ENCODE results near the gene CALML3.

CALML3 gene

DNA sequence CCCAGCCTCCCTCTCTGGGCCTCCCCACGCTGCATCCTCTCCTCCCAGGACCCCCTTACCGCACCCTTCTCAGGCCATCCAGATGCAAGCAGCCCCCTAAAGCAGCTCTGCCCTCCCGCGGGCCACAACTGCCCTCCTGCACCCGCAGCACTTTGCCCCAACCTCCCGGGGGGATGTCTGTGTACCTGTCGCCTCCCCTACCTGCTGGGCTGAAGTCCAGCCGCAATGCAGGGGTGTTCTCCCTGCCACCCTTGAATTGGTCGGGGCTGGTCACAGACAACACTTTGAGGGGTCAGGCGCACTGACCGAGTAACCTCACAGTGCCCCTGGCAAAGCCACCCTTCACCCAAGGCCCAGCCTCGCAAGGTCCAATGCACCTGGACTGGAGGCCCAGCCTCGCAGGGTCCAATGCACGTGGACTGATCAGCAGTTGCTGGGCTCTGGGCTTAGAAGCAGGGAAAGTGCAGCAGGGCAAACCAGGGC is 17.1 kb upstream of the CALML3 start:
- no peak for DNase-seq (ENCODE audit: extremely low read depth, low read depth)

DNA sequence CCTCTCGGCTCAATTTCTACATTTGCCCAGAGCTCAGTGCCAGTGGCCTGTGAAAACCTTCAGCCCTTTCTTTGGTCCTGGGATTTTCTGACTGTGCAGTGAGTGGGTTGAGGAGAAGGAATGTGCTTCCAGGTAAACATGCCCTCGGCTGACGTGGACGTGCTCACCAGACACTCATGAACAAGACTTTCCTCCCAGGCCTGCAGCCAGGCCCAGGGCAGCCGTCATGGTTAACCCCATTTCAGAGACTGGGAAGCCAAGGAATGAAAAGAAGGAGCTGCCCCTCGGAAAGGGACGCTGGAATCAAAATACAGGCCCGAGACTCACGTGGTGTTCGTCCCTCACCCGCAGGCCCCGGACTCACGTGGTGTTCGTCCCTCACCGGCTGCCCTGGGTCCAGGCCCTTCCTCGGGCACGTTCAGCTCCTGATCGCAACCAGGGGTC is 16.6 kb upstream of the CALML3 start:
- no peak for DNase-seq (ENCODE audit: extremely low read depth, low read depth)
- TF ChIP-seq, protein P1, sequence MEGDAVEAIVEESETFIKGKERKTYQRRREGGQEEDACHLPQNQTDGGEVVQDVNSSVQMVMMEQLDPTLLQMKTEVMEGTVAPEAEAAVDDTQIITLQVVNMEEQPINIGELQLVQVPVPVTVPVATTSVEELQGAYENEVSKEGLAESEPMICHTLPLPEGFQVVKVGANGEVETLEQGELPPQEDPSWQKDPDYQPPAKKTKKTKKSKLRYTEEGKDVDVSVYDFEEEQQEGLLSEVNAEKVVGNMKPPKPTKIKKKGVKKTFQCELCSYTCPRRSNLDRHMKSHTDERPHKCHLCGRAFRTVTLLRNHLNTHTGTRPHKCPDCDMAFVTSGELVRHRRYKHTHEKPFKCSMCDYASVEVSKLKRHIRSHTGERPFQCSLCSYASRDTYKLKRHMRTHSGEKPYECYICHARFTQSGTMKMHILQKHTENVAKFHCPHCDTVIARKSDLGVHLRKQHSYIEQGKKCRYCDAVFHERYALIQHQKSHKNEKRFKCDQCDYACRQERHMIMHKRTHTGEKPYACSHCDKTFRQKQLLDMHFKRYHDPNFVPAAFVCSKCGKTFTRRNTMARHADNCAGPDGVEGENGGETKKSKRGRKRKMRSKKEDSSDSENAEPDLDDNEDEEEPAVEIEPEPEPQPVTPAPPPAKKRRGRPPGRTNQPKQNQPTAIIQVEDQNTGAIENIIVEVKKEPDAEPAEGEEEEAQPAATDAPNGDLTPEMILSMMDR (IDR thresholded peaks at IDR 0.05; ENCODE audit: low read depth, low read length, missing control alignments) = no peak

More for the DNA sequence above, 17.1 kb upstream of the CALML3 start:
- no peak overlapping the region for H3K4me3 ChIP-seq (replicated peaks; ENCODE audit: low read depth, low read length)
- TF ChIP-seq, protein P1 (IDR thresholded peaks at IDR 0.05; ENCODE audit: low read depth, low read length, missing control alignments) = no peak

DNA sequence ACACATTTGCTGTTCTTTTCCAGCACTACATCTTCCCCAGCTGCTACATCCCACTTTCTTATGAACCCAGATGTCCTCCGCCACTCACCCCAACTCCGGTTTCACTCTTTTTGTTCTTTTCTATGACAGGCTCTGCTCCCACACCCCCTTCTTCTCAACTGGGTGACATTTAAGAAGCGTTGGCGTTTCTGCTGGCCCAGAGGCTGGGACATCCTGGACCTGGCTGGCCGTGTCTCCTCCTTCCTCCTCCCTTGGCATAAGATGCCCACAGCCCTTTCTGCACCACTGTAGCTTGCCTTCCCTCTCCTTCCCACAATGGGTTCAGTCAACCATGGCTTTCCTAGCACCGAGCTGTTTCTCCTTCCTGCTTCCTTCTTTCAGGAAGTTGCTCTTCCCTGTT is 16.0 kb upstream of the CALML3 start:
- H3K4me3 ChIP-seq (replicated peaks; ENCODE audit: low read depth, low read length) = no peak overlapping the region
- TF ChIP-seq, protein P1 (IDR thresholded peaks at IDR 0.05; ENCODE audit: low read depth, low read length, missing control alignments) = no peak
- DNase-seq (ENCODE audit: extremely low read depth, low read depth) = no peak

More for the DNA sequence above, 16.6 kb upstream of the CALML3 start:
- no peak overlapping the region for H3K4me3 ChIP-seq (replicated peaks; ENCODE audit: low read depth, low read length)

DNA sequence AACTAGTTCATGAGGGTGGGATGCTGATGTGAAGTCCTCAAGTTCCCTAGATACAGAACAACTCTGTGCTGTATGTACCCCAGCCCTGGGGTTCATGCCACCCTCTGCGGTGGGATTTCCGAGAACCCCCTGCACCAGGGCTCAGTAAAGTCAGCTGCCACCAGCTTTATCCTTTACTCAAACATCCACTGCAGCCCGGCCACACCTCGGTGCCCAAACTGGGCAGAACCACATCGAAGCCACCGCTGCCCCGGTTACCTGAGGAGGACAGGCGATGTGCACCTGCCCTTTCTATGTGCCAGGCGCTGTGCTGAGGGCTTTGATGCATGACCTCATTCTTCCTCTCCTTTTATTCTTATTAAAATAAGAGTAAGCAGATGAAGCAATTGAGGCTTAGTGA is 15.5 kb upstream of the CALML3 start:
- no peak overlapping the region for H3K4me3 ChIP-seq (replicated peaks; ENCODE audit: low read depth, low read length)
- DNase-seq (ENCODE audit: extremely low read depth, low read depth) = no peak
- TF ChIP-seq, protein P1 (IDR thresholded peaks at IDR 0.05; ENCODE audit: low read depth, low read length, missing control alignments) = no peak

DNA sequence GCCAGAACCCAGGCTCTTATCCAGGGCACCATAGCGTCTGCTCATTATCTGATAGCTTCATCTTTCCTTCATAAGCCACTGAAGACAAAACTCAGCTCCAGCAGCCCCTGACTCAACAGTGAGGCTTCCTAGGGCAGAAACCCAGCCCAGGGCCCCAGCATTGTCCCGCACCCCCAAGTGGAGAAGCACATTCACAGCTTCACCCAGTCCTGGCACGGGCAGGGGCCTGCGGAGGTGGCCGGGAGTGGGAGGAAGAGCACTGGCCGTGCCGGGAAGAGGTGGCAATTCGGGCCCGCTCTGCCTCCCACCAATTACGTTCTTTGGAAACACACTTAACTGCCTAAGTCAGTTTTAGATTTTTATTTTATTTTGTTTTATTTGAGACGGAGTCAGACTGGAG is 15.1 kb upstream of the CALML3 start:
- TF ChIP-seq, protein P1 (IDR thresholded peaks at IDR 0.05; ENCODE audit: low read depth, low read length, missing control alignments) = no peak
- no peak overlapping the region for H3K4me3 ChIP-seq (replicated peaks; ENCODE audit: low read depth, low read length)
- DNase-seq (ENCODE audit: extremely low read depth, low read depth) = no peak

DNA sequence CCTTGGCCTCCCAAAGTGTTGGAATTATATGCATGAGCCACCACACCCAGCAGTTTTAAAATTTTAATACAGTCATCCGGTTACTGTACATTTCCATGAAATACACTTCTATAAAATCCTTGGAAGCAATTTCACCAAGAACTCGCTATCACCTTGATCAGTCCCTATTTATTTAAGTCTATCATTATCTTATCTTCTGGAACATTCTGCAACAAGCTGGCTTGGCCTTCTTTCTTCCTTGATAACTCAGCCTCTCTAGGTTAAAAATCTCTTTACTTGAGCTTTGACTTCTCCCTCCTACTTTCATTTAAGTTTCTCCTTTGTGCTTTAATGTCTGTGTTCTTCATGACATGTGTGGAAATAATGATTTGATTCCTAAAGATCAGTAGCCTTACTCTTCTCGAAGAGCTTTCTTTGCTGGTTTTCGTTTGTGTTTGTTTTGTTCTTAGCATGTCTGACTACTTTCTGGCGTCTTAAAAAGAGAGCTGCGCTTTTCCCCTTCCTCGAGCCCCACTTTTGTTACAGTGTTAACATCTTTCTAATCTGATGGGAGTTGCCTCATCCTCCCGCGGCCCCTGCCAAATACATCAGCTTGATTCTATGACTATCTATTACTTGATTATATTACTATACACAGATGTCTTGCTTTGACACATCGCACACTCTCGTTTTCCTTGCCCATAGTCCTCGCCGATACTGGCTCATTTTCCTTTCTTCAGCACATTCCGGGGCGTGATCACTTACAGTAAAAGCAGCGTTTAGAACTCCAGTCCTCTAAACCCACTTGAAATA is 14.3 kb upstream of the CALML3 start:
- DNase-seq (ENCODE audit: extremely low read depth, low read depth) = no peak
- TF ChIP-seq, protein P1 (IDR thresholded peaks at IDR 0.05; ENCODE audit: low read depth, low read length, missing control alignments) = no peak
- no peak overlapping the region for H3K4me3 ChIP-seq (replicated peaks; ENCODE audit: low read depth, low read length)
